Measurements from ENCODE around the gene FYB2.

The FYB2 gene

DNA sequence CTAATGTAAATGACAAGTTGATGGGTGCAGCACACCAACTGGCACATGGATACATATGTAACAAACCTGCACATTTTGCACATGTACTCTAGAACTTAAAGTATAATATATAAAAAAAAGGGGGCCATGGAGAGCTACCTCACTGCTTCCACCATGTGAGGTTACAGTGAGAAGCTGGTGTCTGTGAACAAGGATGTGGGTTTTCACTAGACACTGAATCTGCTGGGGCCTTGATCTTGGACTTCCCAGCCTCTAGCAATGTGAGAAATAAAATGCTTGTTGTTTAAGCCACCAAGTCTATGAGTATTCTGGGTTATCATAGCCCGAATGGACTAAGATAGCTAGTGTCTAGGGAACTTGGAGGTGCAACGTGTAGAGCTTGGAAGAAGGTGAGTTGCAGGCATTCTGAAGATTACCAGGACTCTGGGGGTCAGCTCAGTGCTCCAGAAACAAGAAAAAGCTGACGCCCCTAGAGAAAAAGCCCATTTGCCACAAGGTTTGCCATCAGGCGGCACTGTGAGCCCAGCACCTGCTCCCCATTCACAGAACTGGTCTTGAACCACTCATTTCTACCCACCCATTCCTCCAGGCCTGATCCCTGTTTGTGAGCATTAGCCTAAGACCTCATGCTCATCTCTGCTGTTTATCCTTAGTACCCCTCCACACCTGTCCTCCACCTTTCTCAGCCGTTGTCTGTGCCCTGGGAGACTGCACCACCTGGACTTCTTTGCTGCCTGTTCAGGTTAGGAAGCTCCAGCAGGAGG, 15.1 kb upstream of the FYB2 start:
- no peak for DNase-seq (ENCODE audit: low read depth, low spot score)

- no peak for DNase-seq (ENCODE audit: low read depth, low spot score)
Measured at GRCh38 chr1:56833088-56833487, 13.9 kb upstream of the FYB2 start.

DNA sequence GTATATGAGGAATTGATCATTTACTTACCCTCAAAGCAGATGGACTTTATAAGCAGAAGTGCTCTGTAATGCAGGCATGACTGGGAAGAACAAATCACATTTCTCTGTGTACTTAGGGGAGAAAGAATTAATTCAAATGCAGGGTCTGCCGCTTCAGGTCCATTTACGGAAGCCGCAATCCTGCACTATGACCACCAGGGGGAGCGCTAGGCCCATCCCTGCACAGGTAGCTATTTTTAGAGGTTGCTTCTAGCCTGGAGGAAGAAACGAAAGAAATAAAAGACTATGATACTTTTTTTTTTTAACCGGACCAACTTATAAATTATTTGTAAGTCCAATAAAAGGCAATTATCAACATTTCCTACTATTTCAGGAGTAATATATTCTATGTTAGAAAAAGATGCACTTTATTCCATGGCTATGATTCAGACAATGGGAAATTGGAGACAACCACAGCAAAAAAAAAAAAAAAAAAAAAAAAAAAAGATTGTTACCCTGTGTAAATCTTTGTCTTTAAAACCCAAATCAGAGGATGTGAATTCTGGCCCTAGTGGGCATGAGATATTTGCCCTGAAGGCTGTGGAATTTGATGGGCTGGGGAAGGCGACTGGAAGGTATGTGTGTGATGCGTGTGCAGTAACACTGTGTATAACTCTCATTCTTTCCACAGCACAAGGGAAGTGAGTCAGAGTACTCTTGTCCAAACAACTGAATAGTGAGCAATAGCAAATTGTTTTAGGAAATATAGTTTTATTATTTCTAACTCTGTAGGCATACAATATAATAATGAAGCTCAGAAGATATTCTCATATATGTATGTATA, 12.9 kb upstream of the FYB2 start:
- peak; percentile 47 for DNase-seq (ENCODE audit: low read depth, low spot score)

DNA sequence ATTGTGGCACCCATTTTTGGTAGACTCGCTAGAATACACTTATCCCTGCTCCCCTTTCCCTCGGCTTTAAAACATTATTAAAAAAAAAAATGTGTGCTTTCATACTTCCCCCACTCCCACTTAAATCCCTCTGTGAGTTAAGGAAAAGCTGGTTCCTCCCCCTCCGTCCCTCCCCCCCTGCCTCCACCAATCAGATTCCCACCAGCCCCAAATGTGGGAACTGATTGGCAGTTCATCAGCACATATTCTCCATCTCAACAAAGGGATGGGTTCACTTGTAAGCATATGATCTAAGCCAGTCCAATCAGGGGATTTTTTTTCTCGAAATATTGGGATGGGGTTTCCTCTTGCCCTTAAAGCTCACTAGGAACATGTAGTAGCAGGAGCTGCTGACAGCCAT, 10.8 kb upstream of the FYB2 start:
- DNase-seq (ENCODE audit: low read depth, low spot score) = no peak

GRCh38 chr1:56827711-56828110, 8.5 kb upstream of the FYB2 start:
- DNase-seq (ENCODE audit: low read depth, low spot score) = no peak

DNA sequence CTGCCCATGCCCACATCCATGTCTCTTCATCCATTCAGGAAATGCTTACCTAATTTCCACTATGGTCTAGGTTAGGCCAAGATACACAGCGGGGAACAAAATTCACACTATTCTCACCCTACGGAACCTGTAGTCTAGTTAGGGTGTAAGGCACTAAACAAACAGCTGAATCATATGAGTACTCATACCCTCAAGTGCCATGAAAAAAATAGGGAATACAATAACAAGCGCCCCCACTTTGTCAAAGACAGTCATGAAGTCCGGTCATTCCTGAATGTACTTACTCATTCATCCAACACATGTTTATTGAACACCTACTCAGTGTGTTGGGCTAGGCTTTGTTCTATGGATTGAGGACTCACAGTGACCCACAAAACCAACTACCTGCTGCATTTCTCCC, 6.2 kb upstream of the FYB2 start:
- no peak for DNase-seq (ENCODE audit: low read depth, low spot score)

DNA sequence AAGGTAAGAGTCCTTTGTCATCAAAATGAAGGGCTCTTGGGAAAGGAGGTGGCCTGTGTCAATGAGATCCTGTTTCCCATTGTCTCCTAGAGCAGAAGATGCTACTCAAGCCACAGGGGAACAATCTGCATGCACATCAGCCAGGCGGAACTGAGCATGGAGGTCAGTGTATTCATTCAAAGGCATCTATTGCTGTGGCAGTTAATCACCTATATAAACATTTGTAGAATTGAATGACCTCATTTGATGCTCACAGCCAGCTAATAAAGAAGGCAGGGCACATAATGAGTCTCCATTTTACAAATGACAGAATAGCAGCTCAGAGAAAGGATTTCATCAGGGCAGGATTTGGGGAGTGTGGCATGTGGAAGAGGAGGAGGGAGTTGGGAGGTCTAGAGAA, 5.7 kb upstream of the FYB2 start:
- DNase-seq (ENCODE audit: low read depth, low spot score) = no peak

DNA sequence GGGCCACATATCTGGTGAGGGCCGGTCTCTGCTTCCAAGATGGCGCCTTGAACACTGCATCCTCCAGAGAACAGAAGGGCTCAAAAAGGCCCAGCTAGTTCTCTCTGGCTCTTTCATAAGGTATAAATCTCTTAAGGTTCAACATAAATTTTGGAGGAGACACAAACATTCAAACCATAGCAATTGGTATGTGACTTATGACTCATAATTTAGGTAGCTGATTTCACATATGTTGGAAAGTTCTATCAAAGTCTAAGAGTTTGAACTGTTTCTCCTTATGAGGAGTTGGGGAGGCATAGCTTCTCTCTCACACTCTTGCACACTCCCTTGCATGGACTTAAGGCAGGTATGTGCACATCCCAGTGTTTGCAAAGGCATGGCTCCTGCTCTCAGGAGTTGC, 5.1 kb upstream of the FYB2 start:
- no peak for DNase-seq (ENCODE audit: low read depth, low spot score)

DNA sequence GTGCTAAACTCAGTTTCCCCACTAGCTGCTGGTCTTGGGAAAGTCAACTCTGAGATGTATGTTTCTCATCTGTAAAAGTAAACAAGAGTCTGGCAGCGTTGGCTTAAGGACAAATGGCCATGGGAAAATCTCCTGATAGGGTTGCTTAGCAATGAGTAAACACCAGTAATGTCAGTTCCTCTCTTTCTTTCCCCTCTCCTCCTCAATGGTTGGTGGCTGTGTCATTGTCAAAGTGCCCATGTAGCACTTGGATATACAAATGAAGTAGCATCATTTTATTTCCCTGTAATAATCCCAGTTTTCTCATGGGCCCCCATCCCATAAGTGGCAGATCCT, 2.2 kb upstream of the FYB2 start:
- DNase-seq (ENCODE audit: low read depth, low spot score) = no peak

DNA sequence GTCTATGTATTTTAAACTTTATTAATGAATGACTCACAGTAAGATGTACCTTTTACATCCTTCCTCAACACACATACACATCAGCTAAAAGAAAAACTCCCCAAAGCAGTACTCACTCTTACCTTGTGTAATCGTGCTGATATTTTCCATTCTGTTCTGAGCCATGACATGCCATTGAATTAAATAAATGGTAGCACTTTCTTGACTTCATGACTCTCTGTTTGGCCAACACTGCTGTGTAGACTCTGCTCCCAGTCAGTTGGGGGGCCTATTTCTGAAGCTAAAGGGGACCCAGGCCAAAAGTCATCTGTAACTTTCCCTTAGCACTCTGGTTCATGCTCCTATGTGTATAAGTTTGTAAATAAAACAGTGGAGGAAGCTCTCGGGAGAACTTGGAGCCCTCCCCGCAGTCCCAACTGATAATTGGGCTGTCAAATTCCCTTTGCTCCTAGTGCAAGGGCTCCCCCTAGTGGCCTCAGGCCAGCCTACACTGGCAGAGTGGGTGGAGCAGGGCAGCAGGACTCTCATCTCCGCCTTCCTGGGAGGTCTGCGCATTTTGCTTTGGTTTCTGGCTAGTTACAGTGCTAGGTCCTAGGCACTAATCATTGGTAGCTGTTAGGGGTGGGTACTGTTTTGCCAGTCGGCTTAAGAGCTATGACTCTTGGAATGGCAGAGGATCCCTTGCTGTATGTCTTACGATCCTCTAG, 1.7 kb upstream of the FYB2 start:
- DNase-seq (ENCODE audit: low read depth, low spot score) = peak; percentile 50

GRCh38 chr1:56817716-56818463, 1.3 kb downstream of the FYB2 start:
- DNase-seq (ENCODE audit: low read depth, low spot score) = no peak

DNA sequence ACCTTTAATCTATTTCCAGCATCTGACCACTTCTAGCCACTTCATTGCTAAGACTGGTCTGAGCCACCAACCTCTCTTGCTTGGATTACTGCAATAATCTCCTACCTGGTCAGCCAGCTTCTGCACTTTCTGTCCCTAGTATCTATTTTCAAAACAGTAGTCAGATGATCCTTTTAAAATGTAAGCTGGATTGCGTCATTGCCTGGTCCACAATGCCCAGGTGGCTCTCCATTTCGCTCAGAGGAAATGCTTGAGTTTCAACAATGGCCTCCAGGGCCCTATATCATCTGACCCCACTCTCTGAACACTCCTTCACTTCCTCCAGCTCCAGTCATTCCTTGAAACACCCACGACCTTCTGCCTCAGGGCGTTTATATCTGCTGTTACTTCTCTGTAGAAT, 2.3 kb downstream of the FYB2 start:
- DNase-seq (ENCODE audit: low read depth, low spot score) = no peak

- no peak for DNase-seq (ENCODE audit: low read depth, low spot score)
Measured at GRCh38 chr1:56816264-56816663, 2.9 kb downstream of the FYB2 start.

GRCh38 chr1:56814205-56814604, 5.0 kb downstream of the FYB2 start:
- DNase-seq (ENCODE audit: low read depth, low spot score) = no peak

DNA sequence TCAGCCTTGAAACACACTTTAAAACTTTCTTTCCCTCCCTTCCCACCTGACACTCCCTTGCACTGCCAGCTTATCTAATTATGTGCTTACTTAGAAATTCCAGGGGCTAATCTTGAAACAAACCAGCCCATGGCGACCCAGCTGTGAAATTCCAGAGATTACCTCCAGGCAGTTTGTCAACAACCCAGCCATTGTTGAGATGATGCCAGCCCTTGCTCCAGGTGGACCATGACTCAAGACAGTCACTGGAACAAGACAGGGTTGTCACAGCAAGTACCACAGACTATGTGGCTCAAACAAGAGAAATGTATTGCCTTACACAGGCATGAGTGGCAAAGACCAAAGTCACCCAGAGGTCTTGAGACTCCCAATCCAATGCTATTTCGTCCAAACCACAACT, 7.9 kb downstream of the FYB2 start:
- DNase-seq (ENCODE audit: low read depth, low spot score) = no peak

- DNase-seq (ENCODE audit: low read depth, low spot score) = no peak
Measured at GRCh38 chr1:56808410-56808809, 10.8 kb downstream of the FYB2 start.

DNA sequence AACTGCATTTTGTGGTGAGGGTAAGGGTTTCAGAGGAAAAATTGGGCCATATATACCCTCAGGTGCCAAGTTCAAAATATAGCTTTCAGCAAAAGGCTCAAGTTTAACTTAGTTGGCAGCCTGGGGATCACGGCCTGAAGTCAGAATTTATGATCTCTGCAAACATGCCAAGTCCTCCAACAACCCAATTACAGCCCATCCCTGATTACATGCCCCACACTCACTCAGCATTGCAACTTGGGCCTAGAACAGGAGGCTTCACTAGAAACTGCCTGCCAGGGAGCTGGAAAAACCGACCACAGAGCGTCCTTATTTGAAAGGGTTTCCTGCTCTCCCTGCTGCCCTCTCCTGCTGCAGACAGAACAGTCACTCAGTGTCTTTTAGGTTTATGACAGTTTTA, 12.4 kb downstream of the FYB2 start:
- no peak for DNase-seq (ENCODE audit: low read depth, low spot score)

DNA sequence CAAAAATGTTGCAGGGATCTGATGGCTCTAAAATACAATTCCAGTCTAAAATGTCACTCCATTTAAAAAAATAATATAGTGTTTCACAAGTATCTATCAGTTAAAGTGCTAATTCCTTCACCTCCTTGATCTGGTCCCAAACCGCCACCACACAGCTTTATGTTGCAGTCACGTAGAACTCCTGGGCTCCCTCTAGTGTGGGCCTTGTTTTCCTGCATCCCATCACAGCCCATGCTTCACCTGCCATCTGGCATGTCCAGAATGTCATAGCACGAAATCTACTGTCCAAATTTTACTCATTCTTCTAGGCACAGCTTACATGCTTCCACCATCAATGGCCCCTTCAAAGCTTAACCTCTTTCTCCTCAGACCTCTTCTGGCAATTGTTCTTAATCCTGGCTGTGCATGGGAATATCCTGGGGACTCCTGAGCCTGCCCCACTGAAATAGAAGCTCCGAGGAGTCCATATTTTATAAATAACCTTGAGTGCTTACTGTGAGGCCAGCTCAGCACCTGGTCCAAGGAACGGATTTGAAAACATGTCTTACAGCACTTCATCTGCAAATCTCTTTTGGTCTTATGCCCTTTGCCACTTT, 15.5 kb downstream of the FYB2 start:
- no peak for DNase-seq (ENCODE audit: low read depth, low spot score)

DNA sequence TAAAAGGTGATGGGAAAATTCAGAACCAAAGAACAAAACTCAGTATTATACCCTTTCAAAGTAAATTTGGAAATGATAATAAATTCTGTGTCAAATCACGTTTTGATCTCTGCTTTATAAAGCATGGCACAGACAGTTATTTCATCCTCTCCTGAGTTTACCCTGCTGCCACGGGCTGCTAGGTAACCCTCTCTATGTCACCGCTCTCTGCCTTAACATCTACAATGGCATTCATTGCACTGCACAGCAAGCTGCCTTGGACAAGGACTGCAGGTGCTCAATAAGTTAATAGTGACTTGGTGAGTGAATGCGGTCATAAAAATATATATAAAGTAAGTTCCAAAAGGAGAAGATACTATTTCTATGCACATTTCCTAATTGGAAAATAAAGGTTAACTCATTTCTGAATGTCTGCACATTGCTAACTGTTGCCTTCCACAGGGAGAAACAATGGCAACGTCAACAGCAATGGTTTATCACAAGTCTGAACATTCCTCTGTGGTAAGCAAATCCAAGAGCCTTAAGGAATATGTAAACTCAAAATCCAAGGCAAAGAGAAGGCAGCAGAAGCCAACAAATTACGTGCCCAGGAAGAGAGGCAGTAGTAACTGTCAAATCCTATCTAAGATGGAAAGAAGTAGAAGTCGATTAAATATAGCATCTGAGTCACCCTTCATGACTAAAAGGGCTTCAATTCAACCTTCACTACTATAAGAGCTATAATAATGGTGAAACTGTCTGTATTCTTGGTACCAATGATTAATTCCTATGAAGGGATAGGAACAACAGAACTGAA, 19.4 kb downstream of the FYB2 start:
- DNase-seq (ENCODE audit: low read depth, low spot score) = no peak

DNA sequence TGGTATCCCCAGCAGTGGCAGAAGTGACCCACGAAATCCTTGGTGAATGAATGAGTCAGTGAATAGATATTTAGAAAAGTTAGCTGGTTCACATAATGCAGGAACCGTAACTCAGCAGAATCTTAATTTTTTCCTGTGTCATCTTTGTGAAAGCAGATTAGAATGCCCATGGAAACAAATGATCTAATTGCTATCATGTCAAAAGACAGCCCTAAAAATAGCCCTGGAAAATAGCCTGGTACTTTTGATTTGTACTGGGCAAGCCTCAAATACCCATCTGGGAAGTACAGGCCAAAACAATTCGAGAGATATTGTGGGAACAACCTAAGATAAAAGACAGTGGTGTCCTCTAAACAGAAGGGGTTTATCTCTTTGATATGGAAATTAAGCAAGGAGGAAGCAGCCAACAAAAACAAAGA, 21.1 kb downstream of the FYB2 start:
- DNase-seq (ENCODE audit: low read depth, low spot score) = no peak

All from brain pericyte (primary cell).